Neural crest cell (in vitro differentiated cells): ENCODE measurements around the gene DOCK1. TPM values are rescaled to one million over a fixed set of nuclear protein-coding genes. Genes with fewer than 3 reads are reported as not detected.

Source experiments
- DNase-seq: peaks from one replicate; pipeline ENCODE4 v3.0.0; 2021; ENCODE audit warnings: low read depth, mixed read lengths, low spot score
- H3K27ac Mint-ChIP-seq: one replicate; pipeline ENCODE4 v1.8.0; 2021; ENCODE audit warnings: mild to moderate bottlenecking, mixed read lengths; ENCODE audit not compliant: unreplicated experiment
- H3K27me3 Mint-ChIP-seq: 2 replicates; pipeline ENCODE4 v1.8.0; 2021; ENCODE audit warnings: low read depth, mild to moderate bottlenecking, mixed read lengths
- H3K36me3 Mint-ChIP-seq: 2 replicates; pipeline ENCODE4 v1.8.0; 2021; ENCODE audit warnings: low read depth, mild to moderate bottlenecking, mixed read lengths
- H3K4me1 Mint-ChIP-seq: 2 replicates; pipeline ENCODE4 v1.8.0; 2021; ENCODE audit warnings: mixed read lengths
- H3K4me3 Mint-ChIP-seq: one replicate; pipeline ENCODE4 v1.8.0; 2021; ENCODE audit warnings: mild to moderate bottlenecking, mixed read lengths
- H3K9me3 Mint-ChIP-seq: 2 replicates; pipeline ENCODE4 v1.8.0; 2021; ENCODE audit warnings: mixed read lengths
- CTCF ChIP-seq: fragments of 200-600 bp; sonication (generic); conservative IDR thresholded peaks from 2 replicates; pipeline ENCODE4 v1.5.0; 2021; ENCODE audit warnings: antibody characterized with exemption, mild to moderate bottlenecking
- total RNA-seq: library from RNA; stranded (reverse); gene quantifications from 2 replicates; pipeline ENCODE4 v1.2.1, GENCODE V29; 2021

DOCK1 gene
- total RNA-seq, 1 donor from 2014 or later = 55.8 TPM

GRCh38 chr10:127415901-127416581 lies 510.8 kb downstream of the DOCK1 start:
- Mint-ChIP-seq H3K4me3 (no peak overlapping the region), H3K36me3 (peaks cover 7% of the 10 kb centered on the region), H3K27ac (peak overlapping the region; percentile 76), H3K9me3 (no peaks in the 10 kb centered on the region), H3K27me3 (no peaks in the 10 kb centered on the region), H3K4me1 (peaks cover 9% of the 10 kb centered on the region)
- DNase-seq = no peak
- no peak for TF ChIP-seq CTCF

DNA sequence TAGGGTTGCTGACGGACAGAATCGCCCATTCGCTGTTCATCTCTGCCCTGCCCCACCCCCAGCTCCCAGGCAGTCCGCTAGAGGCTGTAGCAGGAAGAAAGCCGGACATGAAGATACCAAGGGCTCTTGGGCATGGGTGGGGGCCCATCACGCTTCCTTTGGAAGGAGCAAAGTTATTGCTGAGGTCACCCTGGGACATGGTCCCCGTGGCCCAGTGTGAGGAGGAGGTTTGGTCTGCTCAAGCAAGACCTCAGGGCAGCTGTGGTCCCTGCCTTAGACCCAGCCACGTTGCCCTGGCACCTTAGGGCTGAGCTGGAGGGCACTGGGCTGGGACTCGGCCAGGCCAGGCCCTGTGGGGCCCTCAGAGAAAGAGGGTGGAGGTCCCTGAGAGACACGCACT lies 511.8 kb downstream of the DOCK1 start:
- no peaks in the 10 kb centered on the region for H3K9me3 Mint-ChIP-seq

DNA sequence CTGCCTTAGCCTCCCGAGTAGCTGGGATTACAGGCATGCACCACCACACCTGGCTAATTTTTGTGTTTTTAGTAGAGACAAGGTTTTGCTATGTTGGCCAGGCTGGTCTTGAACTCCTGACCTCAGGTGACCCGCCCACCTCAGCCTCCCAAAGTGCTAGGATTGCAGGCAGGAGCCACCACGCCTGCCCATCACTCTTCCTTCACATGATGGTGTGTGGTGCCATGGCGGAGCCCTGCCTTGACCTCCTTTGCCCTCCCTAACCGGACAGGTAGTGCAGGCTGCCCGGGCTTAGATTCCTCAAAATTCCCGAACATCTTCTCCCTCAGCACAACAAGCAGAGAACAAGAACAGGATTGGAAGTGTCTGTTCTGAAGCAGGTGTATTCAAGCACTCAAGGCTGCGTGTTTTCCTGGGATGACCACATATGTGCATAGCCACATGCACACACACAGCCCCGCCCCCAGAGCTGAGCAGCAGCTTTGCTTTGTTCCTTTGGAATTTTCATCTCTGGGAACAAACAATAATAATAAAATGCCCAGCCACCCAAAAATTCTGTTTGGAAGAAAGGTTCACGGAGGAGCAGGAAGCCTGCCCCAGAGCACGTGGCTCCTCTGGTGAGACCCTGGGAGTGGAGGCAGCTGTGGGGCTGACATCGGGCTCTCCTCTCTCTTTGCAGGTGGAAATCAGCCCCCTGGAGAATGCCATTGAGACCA lies 512.6 kb downstream of the DOCK1 start:
- Mint-ChIP-seq H3K27me3 (no peaks in the 10 kb centered on the region), H3K27ac (no peak overlapping the region), H3K4me3 (no peak overlapping the region), H3K4me1 (peaks cover 9% of the 10 kb centered on the region), H3K9me3 (no peaks in the 10 kb centered on the region), H3K36me3 (peaks cover 9% of the 10 kb centered on the region)
- TF ChIP-seq CTCF = no peak
- no peak for DNase-seq

More for the DNA sequence above, 511.8 kb downstream of the DOCK1 start:
- H3K4me1 Mint-ChIP-seq = peaks cover 9% of the 10 kb centered on the region
- peaks cover 9% of the 10 kb centered on the region for H3K36me3 Mint-ChIP-seq
- H3K27ac Mint-ChIP-seq = peak overlapping the region; percentile 81
- no peak for TF ChIP-seq CTCF
- no peaks in the 10 kb centered on the region for H3K27me3 Mint-ChIP-seq
- H3K4me3 Mint-ChIP-seq = no peak overlapping the region
- no peak for DNase-seq

DNA sequence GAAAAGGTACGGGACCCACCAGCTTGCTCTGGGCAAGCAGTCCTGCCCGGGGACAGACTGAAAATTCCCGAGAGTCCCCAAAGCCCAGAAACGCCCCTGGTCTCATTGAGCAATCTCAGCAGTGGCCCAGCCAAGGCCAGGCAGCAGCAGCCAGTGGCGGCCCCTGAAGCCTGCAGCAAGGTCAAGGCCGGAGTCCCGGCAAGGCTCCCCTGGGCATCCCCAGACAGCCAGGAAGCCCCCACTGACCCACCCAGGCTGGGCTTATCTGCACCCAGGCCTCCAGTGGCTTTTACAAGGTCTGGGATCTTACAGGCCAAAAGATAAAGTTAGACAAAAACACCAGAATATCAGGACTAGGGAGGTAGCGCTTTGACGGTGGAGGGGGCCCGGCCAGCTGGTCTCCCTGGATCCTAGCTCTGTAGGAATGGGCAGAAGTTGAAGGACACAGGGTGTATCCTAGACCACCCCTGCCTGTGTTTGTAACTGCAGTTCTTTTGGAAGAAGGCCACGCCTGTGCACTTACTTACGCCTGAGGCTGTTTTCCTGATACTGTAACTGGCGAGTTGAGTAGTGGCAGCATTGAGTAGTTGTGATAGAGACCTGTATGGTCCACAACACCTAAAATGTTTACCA lies 513.4 kb downstream of the DOCK1 start:
- no peaks in the 10 kb centered on the region for H3K9me3 Mint-ChIP-seq
- peaks cover 9% of the 10 kb centered on the region for H3K36me3 Mint-ChIP-seq
- H3K27me3 Mint-ChIP-seq = no peaks in the 10 kb centered on the region
- peaks cover 9% of the 10 kb centered on the region for H3K4me1 Mint-ChIP-seq
- no peak overlapping the region for H3K27ac Mint-ChIP-seq
- no peak for TF ChIP-seq CTCF
- no peak for DNase-seq
- H3K4me3 Mint-ChIP-seq = no peak overlapping the region

DNA sequence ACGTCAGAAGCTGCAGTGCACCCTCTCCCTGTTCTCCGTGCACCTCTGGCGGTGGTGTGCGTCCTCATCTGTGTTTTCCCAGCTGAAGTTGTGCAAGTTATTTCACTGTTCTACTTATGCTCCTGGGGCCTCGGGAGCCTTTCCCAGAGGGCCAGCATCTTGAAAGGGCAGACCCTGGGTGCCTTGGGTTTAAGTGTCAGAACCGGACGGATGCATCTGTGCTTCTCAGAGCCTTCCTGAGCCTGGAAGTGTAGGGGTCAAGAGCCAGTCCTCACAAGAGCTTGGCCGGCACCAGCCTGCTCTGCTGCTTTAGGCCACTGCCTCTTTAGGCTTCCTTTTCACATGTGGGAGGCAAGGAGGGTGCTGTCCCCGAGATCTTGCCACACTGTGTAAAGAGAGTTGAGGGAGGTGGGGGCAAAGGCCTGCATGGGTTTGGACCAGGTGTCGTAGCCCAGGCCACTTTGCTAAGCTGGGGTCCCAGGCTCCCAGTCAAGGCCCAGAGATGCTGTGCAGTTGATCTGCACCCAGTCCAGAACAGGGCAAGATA lies 515.0 kb downstream of the DOCK1 start:
- Mint-ChIP-seq H3K27ac (no peak overlapping the region), H3K4me1 (peaks cover 9% of the 10 kb centered on the region), H3K27me3 (no peaks in the 10 kb centered on the region), H3K9me3 (no peaks in the 10 kb centered on the region), H3K36me3 (peaks cover 9% of the 10 kb centered on the region), H3K4me3 (no peak overlapping the region)
- no peak for TF ChIP-seq CTCF
- DNase-seq = no peak
